ENCODE measurements around the gene DUSP16.

The DUSP16 gene

DNA sequence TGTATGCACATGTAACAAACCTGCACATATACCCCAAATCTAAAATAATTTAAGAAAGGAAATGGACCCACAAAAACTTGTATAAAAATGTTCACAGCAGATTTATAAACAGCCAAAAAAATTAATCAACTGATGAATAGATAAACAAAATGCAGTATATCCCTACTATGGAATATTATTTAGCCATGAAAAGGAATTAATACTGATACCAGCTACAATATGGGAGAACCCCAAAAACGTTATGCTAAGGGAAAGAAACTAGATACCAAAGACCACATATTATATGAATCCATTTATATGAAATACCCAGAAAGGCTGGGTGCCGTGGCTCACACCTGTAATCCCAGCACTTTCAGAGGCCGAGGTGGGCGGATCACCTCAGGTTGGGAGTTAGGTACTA lies 20.9 kb downstream of the DUSP16 start:
- TF ChIP-seq, protein P1, sequence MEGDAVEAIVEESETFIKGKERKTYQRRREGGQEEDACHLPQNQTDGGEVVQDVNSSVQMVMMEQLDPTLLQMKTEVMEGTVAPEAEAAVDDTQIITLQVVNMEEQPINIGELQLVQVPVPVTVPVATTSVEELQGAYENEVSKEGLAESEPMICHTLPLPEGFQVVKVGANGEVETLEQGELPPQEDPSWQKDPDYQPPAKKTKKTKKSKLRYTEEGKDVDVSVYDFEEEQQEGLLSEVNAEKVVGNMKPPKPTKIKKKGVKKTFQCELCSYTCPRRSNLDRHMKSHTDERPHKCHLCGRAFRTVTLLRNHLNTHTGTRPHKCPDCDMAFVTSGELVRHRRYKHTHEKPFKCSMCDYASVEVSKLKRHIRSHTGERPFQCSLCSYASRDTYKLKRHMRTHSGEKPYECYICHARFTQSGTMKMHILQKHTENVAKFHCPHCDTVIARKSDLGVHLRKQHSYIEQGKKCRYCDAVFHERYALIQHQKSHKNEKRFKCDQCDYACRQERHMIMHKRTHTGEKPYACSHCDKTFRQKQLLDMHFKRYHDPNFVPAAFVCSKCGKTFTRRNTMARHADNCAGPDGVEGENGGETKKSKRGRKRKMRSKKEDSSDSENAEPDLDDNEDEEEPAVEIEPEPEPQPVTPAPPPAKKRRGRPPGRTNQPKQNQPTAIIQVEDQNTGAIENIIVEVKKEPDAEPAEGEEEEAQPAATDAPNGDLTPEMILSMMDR (IDR thresholded peaks at IDR 0.05; ENCODE audit: control extremely low read depth, extremely low read depth, low read depth, missing control alignments): no peak
- no peak for DNase-seq (ENCODE audit: extremely low spot score)
- POLR2A ChIA-PET: no interaction called here
- CTCF ChIA-PET: no interaction called here

DNA sequence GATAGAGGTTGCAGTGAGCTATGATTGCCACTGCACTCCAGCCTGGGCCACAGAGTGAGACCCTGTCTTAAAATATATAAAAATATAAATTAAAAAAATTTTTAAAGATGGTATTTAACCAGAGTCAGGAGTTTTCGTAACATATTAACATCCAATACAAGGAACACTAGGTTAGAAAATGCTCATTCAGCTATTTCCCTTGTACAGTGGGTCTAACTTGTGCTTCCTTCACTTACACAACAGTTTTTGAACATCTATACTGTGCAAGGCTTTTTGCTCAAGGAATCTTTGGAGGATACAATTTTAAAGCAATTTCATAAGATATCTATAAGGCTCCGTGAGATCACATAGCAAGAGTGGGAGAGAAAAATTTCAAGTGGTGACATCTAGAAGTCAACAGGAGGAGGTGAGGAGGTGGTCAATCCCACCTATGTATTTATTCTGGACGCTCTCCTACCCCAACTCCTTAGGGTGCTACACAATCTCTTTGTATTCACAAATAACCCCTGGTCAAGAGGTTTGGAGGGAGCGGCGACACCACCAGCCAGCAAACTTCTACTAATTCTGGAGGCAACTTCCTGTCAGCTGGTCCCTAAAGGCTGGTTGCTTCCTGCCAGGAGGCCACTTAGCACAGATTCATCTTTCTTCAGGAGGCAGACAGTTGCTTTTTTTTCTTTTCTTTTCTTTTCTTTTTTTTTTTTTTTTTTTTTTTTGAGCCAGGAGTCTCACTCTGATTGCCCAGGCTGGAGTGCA lies 22.2 kb downstream of the DUSP16 start:
- ChIA-PET POLR2A (no interaction called here), CTCF (interaction anchor here (1.4 to 1.7 kb wide), 2 partner anchors 11 to 17 kb away, joined by 4 to 5 read pairs; no protein-coding TSS in a partner anchor)
- TF ChIP-seq, protein P1 (IDR thresholded peaks at IDR 0.05; ENCODE audit: control extremely low read depth, extremely low read depth, low read depth, missing control alignments): no peak
- no peak for DNase-seq (ENCODE audit: extremely low spot score)

DNA sequence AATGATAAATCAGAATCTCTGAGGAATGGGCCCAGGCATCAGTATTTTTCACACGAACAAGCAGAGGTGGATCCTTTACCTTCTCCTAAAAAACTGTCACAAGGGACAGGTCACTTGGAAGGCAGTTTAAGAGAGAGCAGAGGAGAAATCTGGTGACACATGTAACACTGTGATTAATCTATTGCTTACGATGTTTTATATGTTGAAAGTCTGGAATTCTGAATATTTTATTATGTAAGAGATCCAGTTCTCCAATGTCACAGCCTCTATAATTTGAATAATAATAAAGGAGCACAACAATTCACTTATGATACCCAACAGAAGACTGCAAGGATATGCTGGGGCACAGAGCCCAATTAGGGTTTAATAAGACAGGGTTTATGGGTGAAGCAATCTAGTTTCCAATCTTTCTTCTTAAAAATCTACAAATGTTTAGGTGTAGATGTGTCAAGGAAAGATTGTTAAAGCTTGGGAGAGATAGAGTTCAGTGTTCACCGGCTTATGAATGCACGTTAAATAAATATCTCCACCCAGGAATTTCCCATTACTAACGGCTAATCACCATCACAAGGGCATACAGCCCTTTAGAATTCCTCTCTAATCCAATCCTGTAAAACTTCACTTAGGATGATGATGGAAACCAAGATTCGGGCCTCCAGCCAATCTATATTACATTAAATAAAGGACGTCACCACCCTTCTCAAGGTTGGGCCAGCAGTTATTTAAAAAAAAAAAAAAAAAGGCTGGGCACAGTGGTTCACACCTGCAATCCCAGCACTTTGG lies 23.4 kb downstream of the DUSP16 start:
- no peak for DNase-seq (ENCODE audit: extremely low spot score)
- ChIA-PET CTCF (interaction anchor here (1.4 to 3.0 kb wide), 2 partner anchors 9 to 12 kb away, joined by 4 to 11 read pairs; no protein-coding TSS in a partner anchor), POLR2A (no interaction called here)
- TF ChIP-seq, protein P1 (IDR thresholded peaks at IDR 0.05; ENCODE audit: control extremely low read depth, extremely low read depth, low read depth, missing control alignments): no peak

DNA sequence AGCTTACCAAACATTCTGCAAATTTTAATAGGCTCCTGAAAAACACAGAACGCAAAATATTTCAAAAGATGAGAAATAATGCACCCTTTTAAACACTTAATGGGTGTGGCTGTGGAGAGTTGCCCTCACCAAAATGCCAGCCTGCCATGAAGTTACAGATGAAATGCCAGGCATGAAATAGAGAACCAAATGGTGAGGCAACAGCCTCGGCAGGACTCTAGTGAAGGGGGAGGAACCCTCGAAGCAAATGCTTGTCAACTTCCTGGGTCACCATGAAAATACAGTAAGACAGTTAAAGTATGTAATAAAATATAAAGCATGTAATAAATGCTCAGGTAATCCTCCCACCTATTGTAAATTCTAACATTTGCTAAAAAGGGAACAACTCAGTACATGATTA lies 24.1 kb downstream of the DUSP16 start:
- TF ChIP-seq, protein P1 (IDR thresholded peaks at IDR 0.05; ENCODE audit: control extremely low read depth, extremely low read depth, low read depth, missing control alignments): no peak
- ChIA-PET CTCF (interaction anchor here (3.0 kb wide), 1 partner anchor 10 kb away, joined by 11 read pairs; no protein-coding TSS in a partner anchor), POLR2A (no interaction called here)
- DNase-seq (ENCODE audit: extremely low spot score): no peak

DNA sequence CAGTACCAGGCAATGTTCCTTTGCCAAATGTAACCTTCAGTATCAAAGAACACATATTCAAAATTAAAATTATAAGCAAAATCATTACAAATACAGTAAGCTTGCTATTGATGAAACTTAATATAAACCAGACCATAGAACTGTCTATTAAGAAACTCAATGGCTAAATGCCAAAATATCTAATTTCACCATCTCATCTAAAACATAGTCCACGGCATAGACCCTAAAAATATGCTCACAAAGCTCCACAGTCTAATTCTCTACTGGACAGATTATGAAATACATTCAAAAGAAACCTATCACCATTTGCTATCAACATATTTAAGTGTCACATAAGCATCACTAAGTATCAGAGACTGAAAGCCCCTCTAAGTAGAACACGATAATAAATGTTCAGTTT lies 25.2 kb downstream of the DUSP16 start:
- TF ChIP-seq, protein P1 (IDR thresholded peaks at IDR 0.05; ENCODE audit: control extremely low read depth, extremely low read depth, low read depth, missing control alignments): no peak
- CTCF ChIA-PET: interaction anchor here (3.0 kb wide), 1 partner anchor 11 kb away, joined by 11 read pairs; no protein-coding TSS in a partner anchor
- POLR2A ChIA-PET: no interaction called here

DNA sequence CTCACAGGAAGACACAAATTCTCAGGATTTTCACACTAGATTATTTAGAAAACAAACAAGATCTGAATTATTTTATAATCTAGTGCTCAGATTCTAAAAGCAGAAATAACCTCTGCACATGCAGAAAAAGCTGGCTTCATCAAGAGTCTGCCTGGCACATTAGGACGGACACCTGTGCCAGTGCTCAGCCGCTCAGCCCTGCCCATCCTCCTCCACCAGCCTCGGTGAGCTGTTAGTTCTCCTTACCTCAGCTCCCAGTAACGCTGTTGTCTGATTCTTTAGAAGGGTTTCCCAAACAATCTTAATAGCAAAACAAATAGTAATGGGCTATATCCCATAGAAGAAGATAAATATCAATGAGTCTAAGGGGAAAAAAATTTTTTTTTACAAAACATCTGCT lies 27.7 kb downstream of the DUSP16 start:
- no peak for DNase-seq (ENCODE audit: extremely low spot score)
- POLR2A ChIA-PET: no interaction called here

More for the DNA sequence above, 25.2 kb downstream of the DUSP16 start:
- no peak for DNase-seq (ENCODE audit: extremely low spot score)

More for the DNA sequence above, 27.7 kb downstream of the DUSP16 start:
- TF ChIP-seq, protein P1 (IDR thresholded peaks at IDR 0.05; ENCODE audit: control extremely low read depth, extremely low read depth, low read depth, missing control alignments): no peak
- CTCF ChIA-PET: interaction anchor here (1.2 to 2.5 kb wide), 3 partner anchors 9 to 32 kb away, joined by 4 to 8 read pairs (median 5); no protein-coding TSS in a partner anchor

All from GM10248 (cell line).